GM12872 (cell line): Measurements from ENCODE around the gene SH3BP4.

ENCODE experiments used
- CTCF ChIP-seq: IDR thresholded peaks from 3 replicates; pipeline ENCODE4 v1.5.1; 2011; ENCODE audit warnings: low read depth, mild to moderate bottlenecking, low read length, moderate library complexity; ENCODE audit not compliant: insufficient read depth

The SH3BP4 gene

GRCh38 chr2:234968631-234969305 is 17.0 kb downstream of the SH3BP4 start:
- no peak for TF ChIP-seq CTCF

GRCh38 chr2:234969306-234970098 is 17.7 kb downstream of the SH3BP4 start:
- TF ChIP-seq CTCF, result no peak

GRCh38 chr2:234970099-234970440 is 18.3 kb downstream of the SH3BP4 start:
- TF ChIP-seq CTCF, result no peak

GRCh38 chr2:234970477-234970882 is 18.7 kb downstream of the SH3BP4 start:
- TF ChIP-seq CTCF, result no peak

- no peak for TF ChIP-seq CTCF
Measured at GRCh38 chr2:234971496-234971895, 19.7 kb downstream of the SH3BP4 start.

- TF ChIP-seq CTCF, result no peak
Measured at GRCh38 chr2:234973008-234973407, 21.2 kb downstream of the SH3BP4 start.

- no peak for TF ChIP-seq CTCF
Measured at GRCh38 chr2:234974501-234975385, 22.9 kb downstream of the SH3BP4 start.
